ENCODE data around the gene NOSTRIN. TPM values are rescaled to one million over a fixed set of nuclear protein-coding genes. Genes with fewer than 3 reads are reported as not detected.

NOSTRIN gene
- total and polyA plus RNA-seq, 2 donors (not counting 3 experiments of a cell fraction or from before 2014, with no cell fraction given) = 0.03 to 0.75 TPM

DNA sequence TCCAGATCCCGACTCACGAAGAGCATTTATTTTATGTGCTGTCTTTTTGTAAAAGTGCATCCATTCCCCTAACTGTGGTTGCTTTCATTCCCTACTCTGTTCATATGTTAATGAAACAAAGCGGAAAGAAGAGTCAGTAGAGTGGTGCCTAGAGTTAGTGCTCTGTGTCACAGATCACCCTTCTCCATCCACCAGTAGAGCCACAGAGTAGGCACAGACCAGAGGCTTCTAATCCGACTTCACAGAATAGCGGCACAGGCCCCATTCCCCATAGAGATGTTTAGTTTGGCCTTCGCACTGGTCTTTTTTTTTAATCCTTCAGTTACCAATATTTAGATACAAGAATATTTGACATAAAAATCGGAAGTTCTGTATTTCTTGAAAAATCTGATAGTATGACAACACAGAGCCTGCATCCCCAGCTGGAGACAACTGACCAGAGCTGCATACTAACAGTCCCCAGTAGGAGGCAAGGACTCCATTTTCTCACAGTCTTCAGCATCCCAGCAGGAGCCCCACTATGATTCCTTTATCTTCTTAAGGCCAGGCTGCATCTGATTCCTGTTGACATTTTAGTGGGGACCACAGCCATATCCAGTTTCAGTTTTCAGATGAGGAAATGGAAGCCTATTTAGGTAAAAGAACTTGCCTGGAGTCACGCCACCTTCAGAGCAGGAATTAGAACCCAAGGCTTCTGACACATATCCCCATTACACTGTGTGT, 105.7 kb downstream of the NOSTRIN start:
- Histone ChIP-seq H3K79me2 (ENCODE audit: control insufficient read depth, insufficient read depth, low read length) (no peaks in the 10 kb centered on the region), H3K9me3 (replicated peaks; ENCODE audit: control insufficient read depth, insufficient read depth, low read length) (no peaks in the 10 kb centered on the region), H3K9ac (replicated peaks; ENCODE audit: extremely low read depth, insufficient read depth, low read length) (no peak overlapping the region), H3K36me3 (ENCODE audit: control insufficient read depth in 2 of 2, extremely low read depth in 1 of 2, insufficient read depth in 2 of 2, low read length in 2 of 2) (no peaks in the 10 kb centered on the region), H3K27me3 (ENCODE audit: control insufficient read depth in 2 of 2, insufficient read depth in 2 of 2, low read length in 2 of 2) (peaks cover 21 to 31% of the 10 kb centered on the region in 2 experiments), H2AFZ (ENCODE audit: low read depth, low read length) (no peak overlapping the region), H4K20me1 (replicated peaks; ENCODE audit: control insufficient read depth, extremely low read depth, insufficient read depth, low read length) (no peaks in the 10 kb centered on the region), H3K27ac (ENCODE audit: insufficient read depth, low read depth, low read length) (no peak overlapping the region), H3K4me2 (ENCODE audit: insufficient read depth, low read length) (no peak overlapping the region), H3K4me3 (replicated peaks in 1 of 3; ENCODE audit: insufficient read depth in 1 of 3, low read depth in 1 of 3, low read length in 3 of 3) (no peak overlapping the region), H3K9me1 (replicated peaks; ENCODE audit: control insufficient read depth, extremely low read depth, insufficient read depth, low read length) (no peaks in the 10 kb centered on the region), H3K4me1 (ENCODE audit: control insufficient read depth, extremely low read depth, insufficient read depth, low read length) (no peaks in the 10 kb centered on the region)
- ChIA-PET CTCF (interaction anchor here (1.0 to 1.5 kb wide), 2 partner anchors 12 to 13 kb away, joined by 3 to 5 read pairs; no protein-coding TSS in a partner anchor), POLR2A (no interaction called here)
- no peak for TF ChIP-seq EZH2 (IDR thresholded peaks at IDR 0.05; ENCODE audit: borderline replicate concordance, low read depth, low read length, severe bottlenecking)
- no peak for TF ChIP-seq FOS (IDR thresholded peaks at IDR 0.05; ENCODE audit: borderline replicate concordance, insufficient read depth, low read length)
- TF ChIP-seq, protein P1, sequence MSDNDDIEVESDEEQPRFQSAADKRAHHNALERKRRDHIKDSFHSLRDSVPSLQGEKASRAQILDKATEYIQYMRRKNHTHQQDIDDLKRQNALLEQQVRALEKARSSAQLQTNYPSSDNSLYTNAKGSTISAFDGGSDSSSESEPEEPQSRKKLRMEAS (IDR thresholded peaks at IDR 0.05; ENCODE audit: insufficient read depth, insufficient read length) = no peak
- TF ChIP-seq, protein P2, sequence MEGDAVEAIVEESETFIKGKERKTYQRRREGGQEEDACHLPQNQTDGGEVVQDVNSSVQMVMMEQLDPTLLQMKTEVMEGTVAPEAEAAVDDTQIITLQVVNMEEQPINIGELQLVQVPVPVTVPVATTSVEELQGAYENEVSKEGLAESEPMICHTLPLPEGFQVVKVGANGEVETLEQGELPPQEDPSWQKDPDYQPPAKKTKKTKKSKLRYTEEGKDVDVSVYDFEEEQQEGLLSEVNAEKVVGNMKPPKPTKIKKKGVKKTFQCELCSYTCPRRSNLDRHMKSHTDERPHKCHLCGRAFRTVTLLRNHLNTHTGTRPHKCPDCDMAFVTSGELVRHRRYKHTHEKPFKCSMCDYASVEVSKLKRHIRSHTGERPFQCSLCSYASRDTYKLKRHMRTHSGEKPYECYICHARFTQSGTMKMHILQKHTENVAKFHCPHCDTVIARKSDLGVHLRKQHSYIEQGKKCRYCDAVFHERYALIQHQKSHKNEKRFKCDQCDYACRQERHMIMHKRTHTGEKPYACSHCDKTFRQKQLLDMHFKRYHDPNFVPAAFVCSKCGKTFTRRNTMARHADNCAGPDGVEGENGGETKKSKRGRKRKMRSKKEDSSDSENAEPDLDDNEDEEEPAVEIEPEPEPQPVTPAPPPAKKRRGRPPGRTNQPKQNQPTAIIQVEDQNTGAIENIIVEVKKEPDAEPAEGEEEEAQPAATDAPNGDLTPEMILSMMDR (IDR thresholded peaks at IDR 0.05; ENCODE audit: extremely low read depth in 1 of 2, insufficient read depth in 1 of 2, low read depth in 1 of 2, low read length in 2 of 2) = no peak
- TF ChIP-seq GATA2 (IDR thresholded peaks at IDR 0.05; ENCODE audit: insufficient read depth, insufficient read length, low read depth, low read length) = no peak
- no peak for TF ChIP-seq JUN (IDR thresholded peaks at IDR 0.05; ENCODE audit: borderline replicate concordance, insufficient read depth, insufficient read length, low read depth)
- TF ChIP-seq POLR2A (IDR thresholded peaks at IDR 0.05; ENCODE audit: low read depth, low read length) = no peak
- no peak for TF ChIP-seq MYC (IDR thresholded peaks at IDR 0.05; ENCODE audit: low read depth, low read length)
- no peak for TF ChIP-seq POLR2AphosphoS5 (IDR thresholded peaks at IDR 0.05; ENCODE audit: insufficient read depth, low read depth, low read length)
- dilution Hi-C loops (cut with MboI; ENCODE audit: extremely low pct_ligation_motif_present, low sequenced_read_pairs) = no loop called here
- FAIRE-seq (no peak), DNase-seq (ENCODE audit: low read depth, low spot score) (no peak)
- no TSS peak for BruUV-seq (replicated peaks)
- intact Hi-C loops (cut with micrococcal nuclease) = loop anchor here (1.0 kb wide), 1 partner anchor 9 kb away; no protein-coding TSS in a partner anchor
